HepG2 (cell line): ENCODE measurements around the gene ABL2. TPM values are rescaled to one million over a fixed set of nuclear protein-coding genes. Genes with fewer than 3 reads are reported as not detected.

Experiments used
- HMG20B ChIP-seq: conservative IDR thresholded peaks from 2 replicates; pipeline ENCODE4 v1.6.1; 2016; ENCODE audit warnings: missing genetic modification reagents, missing compliant biosample characterization
- HOXA7 ChIP-seq: sonication (generic); formaldehyde crosslinking; IDR thresholded peaks from 2 replicates; pipeline ENCODE4 v1.8.1; 2022; ENCODE audit warnings: mild to moderate bottlenecking, missing genetic modification reagents, moderate library complexity
- KDM5A ChIP-seq: fragments of 200-600 bp; sonication (generic); IDR thresholded peaks from 2 replicates; pipeline ENCODE4 v1.7.0; 2018; ENCODE audit warnings: antibody characterized with exemption, mild to moderate bottlenecking, low read length, borderline replicate concordance
- RBAK ChIP-seq: sonication (generic); formaldehyde crosslinking; IDR thresholded peaks from 2 replicates; pipeline ENCODE4 v1.5.1; 2020; ENCODE audit warnings: mild to moderate bottlenecking, missing genetic modification reagents
- RFXANK ChIP-seq: IDR thresholded peaks from 2 replicates; pipeline ENCODE4 v1.6.1; 2016
- RXRA ChIP-seq: sonication (generic); formaldehyde crosslinking; IDR thresholded peaks from 2 replicates; pipeline ENCODE4 v1.5.1; 2020; ENCODE audit warnings: missing genetic modification reagents
- SNAPC2 ChIP-seq: sonication (generic); formaldehyde crosslinking; IDR thresholded peaks from 2 replicates; pipeline ENCODE4 v1.8.1; 2022; ENCODE audit warnings: mild to moderate bottlenecking, missing genetic modification reagents
- THYN1 ChIP-seq: sonication (generic); formaldehyde crosslinking; IDR thresholded peaks from 2 replicates; pipeline ENCODE4 v1.8.1; 2023; ENCODE audit warnings: low read depth, mild to moderate bottlenecking, moderate library complexity, missing genetic modification reagents, borderline replicate concordance
- WIZ ChIP-seq: sonication (generic); formaldehyde crosslinking; IDR thresholded peaks from 2 replicates; pipeline ENCODE4 v1.5.1; 2020; ENCODE audit warnings: mild to moderate bottlenecking, missing genetic modification reagents
- ZNF556 ChIP-seq: sonication (generic); formaldehyde crosslinking; IDR thresholded peaks from 2 replicates; pipeline ENCODE4 v1.4.0; 2020; ENCODE audit warnings: mild to moderate bottlenecking, missing genetic modification reagents, borderline replicate concordance
- ZNF652 ChIP-seq: IDR thresholded peaks from 2 replicates; pipeline ENCODE4 v1.6.1; 2016; ENCODE audit warnings: low read depth, borderline replicate concordance
- ZNF780A ChIP-seq: sonication (generic); formaldehyde crosslinking; IDR thresholded peaks from 2 replicates; pipeline ENCODE4 v1.8.0; 2022; ENCODE audit warnings: mild to moderate bottlenecking, missing genetic modification reagents, moderate library complexity
- ZNF850 ChIP-seq: sonication (generic); formaldehyde crosslinking; conservative IDR thresholded peaks from 2 replicates; pipeline ENCODE4 v1.9.0; 2021; ENCODE audit warnings: mild to moderate bottlenecking, missing genetic modification reagents
- polyA plus RNA-seq, 8 experiments: library from polyadenylated mRNA; depleted of rRNA in 3 of 8; stranded (reverse) in 7 of 8; unstranded in 1 of 8; fragments of >200 nt; fragmentation: Illumina TruSeq in 4 of 8; extraction: Trizol in 4 of 8; gene quantifications; 2 replicates each; pipeline versions ENCODE4 v1.2.1 to v1.2.3, GENCODE V29; 2011 to 2016; ENCODE audit warnings: low read depth in 4 of 8, missing spikeins in 1 of 8, mixed read lengths in 1 of 8; ENCODE audit not compliant: insufficient read depth in 1 of 8
- total RNA-seq, 5 experiments: library from RNA; depleted of rRNA; stranded (reverse); fragments of >200 nt; fragmentation: Illumina TruSeq; extraction: Trizol; gene quantifications; 2 replicates each; pipeline ENCODE4 v1.2.3, GENCODE V29; 2016; ENCODE audit warnings: low read depth in 1 of 5
- TF ChIP-seq, protein P1 (sequence below): sonication (generic); formaldehyde crosslinking; IDR thresholded peaks from 2 replicates; pipeline ENCODE4 v1.4.0; 2020; ENCODE audit warnings: missing genetic modification reagents, borderline replicate concordance
- TF ChIP-seq, protein P2 (sequence below): sonication (generic); IDR thresholded peaks from 2 replicates; pipeline ENCODE4 v1.6.1; 2016; ENCODE audit warnings: low read depth, borderline replicate concordance
- TF ChIP-seq, protein P3 (sequence below): sonication (generic); formaldehyde crosslinking; IDR thresholded peaks from 2 replicates; pipeline ENCODE4 v1.5.0; 2020; ENCODE audit warnings: mild to moderate bottlenecking, missing genetic modification reagents, borderline replicate concordance

ABL2 gene
- total and polyA plus RNA-seq, 2 of the 13 experiments (the other 11 are each of a cell fraction or from before 2014, with no cell fraction given), result 5.8 to 6.0 TPM

DNA sequence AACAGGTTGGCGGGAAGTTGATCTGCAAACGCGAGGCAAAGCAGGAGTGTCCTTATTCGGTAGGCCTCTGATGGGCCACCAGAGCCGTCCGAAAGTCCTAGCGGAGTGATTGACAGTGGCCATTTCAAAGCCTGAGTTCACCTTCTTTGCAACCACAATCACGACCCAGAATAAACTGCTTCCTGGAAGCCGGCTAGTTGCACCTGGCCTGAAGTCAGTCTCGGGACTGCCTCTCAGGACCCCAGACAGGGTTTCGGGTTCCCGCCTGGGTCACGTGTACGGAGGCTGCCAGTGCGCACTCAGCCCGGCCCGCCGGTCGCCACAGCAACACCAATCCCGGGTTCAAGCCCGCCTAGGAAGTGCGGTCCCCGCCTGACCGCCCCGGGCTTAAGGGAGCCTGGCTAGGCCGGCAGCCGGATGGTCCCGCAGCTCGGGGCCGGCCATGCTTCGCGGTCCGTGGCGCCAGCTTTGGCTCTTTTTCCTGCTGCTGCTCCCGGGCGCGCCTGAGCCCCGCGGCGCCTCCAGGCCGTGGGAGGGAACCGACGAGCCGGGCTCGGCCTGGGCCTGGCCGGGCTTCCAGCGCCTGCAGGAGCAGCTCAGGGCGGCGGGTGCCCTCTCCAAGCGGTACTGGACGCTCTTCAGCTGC is 147.7 kb downstream of the ABL2 start, which contains the start of gene TOR3A (continued):
- TF ChIP-seq ZNF780A (CRISPR knock-in tag) (no peak), RBAK (CRISPR knock-in tag) (no peak), RFXANK (CRISPR knock-in tag) (no peak), HOXA7 (CRISPR knock-in tag) (no peak), THYN1 (CRISPR knock-in tag) (no peak), ZNF652 (CRISPR knock-in tag) (no peak), ZNF556 (CRISPR knock-in tag) (peak; percentile 31; the same call in 1 of the 2 replicates), KDM5A (0 out of 2 replicates have a peak, but pooled peaks have one; percentile 34), ZNF850 (CRISPR knock-in tag) (no peak; the same call in 1 of the 2 replicates), HMG20B (CRISPR knock-in tag) (0 out of 2 replicates have a peak, but pooled peaks have one; percentile 37), SNAPC2 (CRISPR knock-in tag) (peak; percentile 56; the same call in 1 of the 2 replicates), WIZ (CRISPR knock-in tag) (no peak), RXRA (CRISPR knock-in tag) (peak; percentile 63; the same call in 1 of the 2 replicates)
- TF ChIP-seq, protein P1, sequence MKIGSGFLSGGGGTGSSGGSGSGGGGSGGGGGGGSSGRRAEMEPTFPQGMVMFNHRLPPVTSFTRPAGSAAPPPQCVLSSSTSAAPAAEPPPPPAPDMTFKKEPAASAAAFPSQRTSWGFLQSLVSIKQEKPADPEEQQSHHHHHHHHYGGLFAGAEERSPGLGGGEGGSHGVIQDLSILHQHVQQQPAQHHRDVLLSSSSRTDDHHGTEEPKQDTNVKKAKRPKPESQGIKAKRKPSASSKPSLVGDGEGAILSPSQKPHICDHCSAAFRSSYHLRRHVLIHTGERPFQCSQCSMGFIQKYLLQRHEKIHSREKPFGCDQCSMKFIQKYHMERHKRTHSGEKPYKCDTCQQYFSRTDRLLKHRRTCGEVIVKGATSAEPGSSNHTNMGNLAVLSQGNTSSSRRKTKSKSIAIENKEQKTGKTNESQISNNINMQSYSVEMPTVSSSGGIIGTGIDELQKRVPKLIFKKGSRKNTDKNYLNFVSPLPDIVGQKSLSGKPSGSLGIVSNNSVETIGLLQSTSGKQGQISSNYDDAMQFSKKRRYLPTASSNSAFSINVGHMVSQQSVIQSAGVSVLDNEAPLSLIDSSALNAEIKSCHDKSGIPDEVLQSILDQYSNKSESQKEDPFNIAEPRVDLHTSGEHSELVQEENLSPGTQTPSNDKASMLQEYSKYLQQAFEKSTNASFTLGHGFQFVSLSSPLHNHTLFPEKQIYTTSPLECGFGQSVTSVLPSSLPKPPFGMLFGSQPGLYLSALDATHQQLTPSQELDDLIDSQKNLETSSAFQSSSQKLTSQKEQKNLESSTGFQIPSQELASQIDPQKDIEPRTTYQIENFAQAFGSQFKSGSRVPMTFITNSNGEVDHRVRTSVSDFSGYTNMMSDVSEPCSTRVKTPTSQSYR (CRISPR knock-in tag), result no peak
- TF ChIP-seq, protein P2, sequence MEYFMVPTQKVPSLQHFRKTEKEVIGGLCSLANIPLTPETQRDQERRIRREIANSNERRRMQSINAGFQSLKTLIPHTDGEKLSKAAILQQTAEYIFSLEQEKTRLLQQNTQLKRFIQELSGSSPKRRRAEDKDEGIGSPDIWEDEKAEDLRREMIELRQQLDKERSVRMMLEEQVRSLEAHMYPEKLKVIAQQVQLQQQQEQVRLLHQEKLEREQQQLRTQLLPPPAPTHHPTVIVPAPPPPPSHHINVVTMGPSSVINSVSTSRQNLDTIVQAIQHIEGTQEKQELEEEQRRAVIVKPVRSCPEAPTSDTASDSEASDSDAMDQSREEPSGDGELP, result peak; percentile 23; the same call in 1 of the 2 replicates
- TF ChIP-seq, protein P3, sequence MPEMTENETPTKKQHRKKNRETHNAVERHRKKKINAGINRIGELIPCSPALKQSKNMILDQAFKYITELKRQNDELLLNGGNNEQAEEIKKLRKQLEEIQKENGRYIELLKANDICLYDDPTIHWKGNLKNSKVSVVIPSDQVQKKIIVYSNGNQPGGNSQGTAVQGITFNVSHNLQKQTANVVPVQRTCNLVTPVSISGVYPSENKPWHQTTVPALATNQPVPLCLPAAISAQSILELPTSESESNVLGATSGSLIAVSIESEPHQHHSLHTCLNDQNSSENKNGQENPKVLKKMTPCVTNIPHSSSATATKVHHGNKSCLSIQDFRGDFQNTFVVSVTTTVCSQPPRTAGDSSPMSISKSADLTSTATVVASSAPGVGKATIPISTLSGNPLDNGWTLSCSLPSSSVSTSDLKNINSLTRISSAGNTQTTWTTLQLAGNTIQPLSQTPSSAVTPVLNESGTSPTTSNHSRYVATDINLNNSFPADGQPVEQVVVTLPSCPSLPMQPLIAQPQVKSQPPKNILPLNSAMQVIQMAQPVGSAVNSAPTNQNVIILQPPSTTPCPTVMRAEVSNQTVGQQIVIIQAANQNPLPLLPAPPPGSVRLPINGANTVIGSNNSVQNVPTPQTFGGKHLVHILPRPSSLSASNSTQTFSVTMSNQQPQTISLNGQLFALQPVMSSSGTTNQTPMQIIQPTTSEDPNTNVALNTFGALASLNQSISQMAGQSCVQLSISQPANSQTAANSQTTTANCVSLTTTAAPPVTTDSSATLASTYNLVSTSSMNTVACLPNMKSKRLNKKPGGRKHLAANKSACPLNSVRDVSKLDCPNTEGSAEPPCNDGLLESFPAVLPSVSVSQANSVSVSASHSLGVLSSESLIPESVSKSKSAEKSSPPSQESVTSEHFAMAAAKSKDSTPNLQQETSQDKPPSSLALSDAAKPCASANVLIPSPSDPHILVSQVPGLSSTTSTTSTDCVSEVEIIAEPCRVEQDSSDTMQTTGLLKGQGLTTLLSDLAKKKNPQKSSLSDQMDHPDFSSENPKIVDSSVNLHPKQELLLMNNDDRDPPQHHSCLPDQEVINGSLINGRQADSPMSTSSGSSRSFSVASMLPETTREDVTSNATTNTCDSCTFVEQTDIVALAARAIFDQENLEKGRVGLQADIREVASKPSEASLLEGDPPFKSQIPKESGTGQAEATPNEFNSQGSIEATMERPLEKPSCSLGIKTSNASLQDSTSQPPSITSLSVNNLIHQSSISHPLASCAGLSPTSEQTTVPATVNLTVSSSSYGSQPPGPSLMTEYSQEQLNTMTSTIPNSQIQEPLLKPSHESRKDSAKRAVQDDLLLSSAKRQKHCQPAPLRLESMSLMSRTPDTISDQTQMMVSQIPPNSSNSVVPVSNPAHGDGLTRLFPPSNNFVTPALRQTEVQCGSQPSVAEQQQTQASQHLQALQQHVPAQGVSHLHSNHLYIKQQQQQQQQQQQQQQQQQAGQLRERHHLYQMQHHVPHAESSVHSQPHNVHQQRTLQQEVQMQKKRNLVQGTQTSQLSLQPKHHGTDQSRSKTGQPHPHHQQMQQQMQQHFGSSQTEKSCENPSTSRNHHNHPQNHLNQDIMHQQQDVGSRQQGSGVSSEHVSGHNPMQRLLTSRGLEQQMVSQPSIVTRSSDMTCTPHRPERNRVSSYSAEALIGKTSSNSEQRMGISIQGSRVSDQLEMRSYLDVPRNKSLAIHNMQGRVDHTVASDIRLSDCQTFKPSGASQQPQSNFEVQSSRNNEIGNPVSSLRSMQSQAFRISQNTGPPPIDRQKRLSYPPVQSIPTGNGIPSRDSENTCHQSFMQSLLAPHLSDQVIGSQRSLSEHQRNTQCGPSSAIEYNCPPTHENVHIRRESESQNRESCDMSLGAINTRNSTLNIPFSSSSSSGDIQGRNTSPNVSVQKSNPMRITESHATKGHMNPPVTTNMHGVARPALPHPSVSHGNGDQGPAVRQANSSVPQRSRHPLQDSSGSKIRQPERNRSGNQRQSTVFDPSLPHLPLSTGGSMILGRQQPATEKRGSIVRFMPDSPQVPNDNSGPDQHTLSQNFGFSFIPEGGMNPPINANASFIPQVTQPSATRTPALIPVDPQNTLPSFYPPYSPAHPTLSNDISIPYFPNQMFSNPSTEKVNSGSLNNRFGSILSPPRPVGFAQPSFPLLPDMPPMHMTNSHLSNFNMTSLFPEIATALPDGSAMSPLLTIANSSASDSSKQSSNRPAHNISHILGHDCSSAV (CRISPR knock-in tag), result no peak; the same call in 1 of the 2 replicates
